Naive thymus-derived CD8-positive, alpha-beta T cell (primary cell): ENCODE measurements around the gene PTGIR. TPM values are rescaled to one million over a fixed set of nuclear protein-coding genes. Genes with fewer than 3 reads are reported as not detected.

Source experiments
- ATAC-seq, 2 donors: fragments of 150-1000 bp; cut with Tn5 transposase in 1 of 2; sonication (Bioruptor Pico), chemical (Tn5 transposase) in 1 of 2; 1 replicate in 1 of 2; 2 replicates in 1 of 2; pipeline ENCODE4 v1.10.0; 2021; ENCODE audit warnings: mild to moderate bottlenecking in 2 of 2, moderate library complexity in 2 of 2
- POLR2A ChIA-PET: fragments of 350-600 bp; sonication (Branson Sonifier 250); formaldehyde crosslinking; loops from one replicate; lab custom pipeline; 2021; ENCODE audit warnings: antibody characterized with exemption; lab: Charles Lee
- DNase-seq, 10 donors: peaks; one replicate each; pipeline versions ENCODE4 v3.0.0 to v3.0.0-alpha.2; 2020 to 2022
- H3K27ac Mint-ChIP-seq, 10 donors: one replicate each; pipeline ENCODE4 v1.8.0; 2020 to 2022; ENCODE audit warnings: mild to moderate bottlenecking in 10 of 10, mixed read lengths in 10 of 10, moderate library complexity in 4 of 10, inconsistent platforms in 1 of 10
- H3K27me3 Mint-ChIP-seq, 5 donors: one replicate each; pipeline ENCODE4 v1.8.0; 2021 to 2022; ENCODE audit warnings: mixed read lengths in 5 of 5
- H3K36me3 Mint-ChIP-seq, 3 donors: one replicate each; pipeline ENCODE4 v1.8.0; 2020 to 2022; ENCODE audit warnings: mixed read lengths in 3 of 3, mild to moderate bottlenecking in 2 of 3, inconsistent platforms in 1 of 3
- H3K4me1 Mint-ChIP-seq, 4 donors: one replicate each; pipeline ENCODE4 v1.8.0; 2021 to 2022; ENCODE audit warnings: mixed read lengths in 4 of 4
- H3K4me3 Mint-ChIP-seq, 10 donors: one replicate each; pipeline ENCODE4 v1.8.0; 2020 to 2022; ENCODE audit warnings: mild to moderate bottlenecking in 10 of 10, mixed read lengths in 10 of 10, moderate library complexity in 6 of 10, inconsistent platforms in 1 of 10
- H3K9me3 Mint-ChIP-seq, 9 donors: one replicate each; pipeline ENCODE4 v1.8.0; 2020 to 2022; ENCODE audit warnings: mixed read lengths in 9 of 9, mild to moderate bottlenecking in 3 of 9, inconsistent platforms in 1 of 9, moderate library complexity in 1 of 9
- polyA plus RNA-seq, 3 donors: library from polyadenylated mRNA; unstranded; fragments of 300-500 nt; fragmentation: Illumina TruSeq; gene quantifications; one replicate each; pipeline ENCODE4 v1.2.3, GENCODE V29; 2021
- total RNA-seq, 8 experiments: library from RNA in 2 of 8; stranded (reverse) in 2 of 8; gene quantifications; one replicate each; pipeline ENCODE4 v1.2.3 and lab custom pipeline; 2021 to 2026

Gene PTGIR
- total and polyA plus RNA-seq, 5 experiments from 2014 or later, result 0.12 to 2.8 (median 0.40) TPM; not detected in 1

GRCh38 chr19:46654621-46655152, 29.8 kb upstream of the PTGIR start:
- H3K9me3 Mint-ChIP-seq, result peaks cover 0 to 4% (median 0%) of the 10 kb centered on the region in 9 donors
- peaks cover 19 to 78% (median 37%) of the 10 kb centered on the region in 5 donors for H3K27me3 Mint-ChIP-seq
- H3K27ac Mint-ChIP-seq, result peak overlapping the region in 2 of 10 donors; percentile 1 to 37
- no peak overlapping the region for H3K4me3 Mint-ChIP-seq
- H3K4me1 Mint-ChIP-seq, result peaks cover 7 to 9% (median 8%) of the 10 kb centered on the region in 4 donors
- DNase-seq, result no peak
- no peak for ATAC-seq
- POLR2A ChIA-PET, result no interaction called here
- peaks cover 0 to 4% (median 3%) of the 10 kb centered on the region in 3 donors for H3K36me3 Mint-ChIP-seq

- Mint-ChIP-seq H3K9me3 (peaks cover 0 to 26% (median 0%) of the 10 kb centered on the region in 9 donors), H3K4me1 (peaks cover 8 to 13% (median 11%) of the 10 kb centered on the region in 4 donors), H3K36me3 (peaks cover 0 to 9% (median 7%) of the 10 kb centered on the region in 3 donors), H3K27ac (peak overlapping the region in 1 of 10 donors; percentile 15), H3K4me3 (peak overlapping the region in 5 of 10 donors; percentile 20 to 61 (median 38)), H3K27me3 (peaks cover 22 to 63% (median 41%) of the 10 kb centered on the region in 5 donors)
- POLR2A ChIA-PET, result no interaction called here
- ATAC-seq (no peak), DNase-seq (no peak)
These were observed 25.6 kb upstream of the PTGIR start for GRCh38 chr19:46650445-46650844.

- POLR2A ChIA-PET, result no interaction called here
- ATAC-seq (peak in 1 of 2 donors; percentile 21), DNase-seq (no peak)
- Mint-ChIP-seq H3K4me1 (peaks cover 6 to 13% (median 11%) of the 10 kb centered on the region in 4 donors), H3K4me3 (peak overlapping the region in 6 of 10 donors; percentile 31 to 64 (median 56)), H3K27ac (no peak overlapping the region), H3K36me3 (peaks cover 0 to 9% (median 7%) of the 10 kb centered on the region in 3 donors), H3K27me3 (peaks cover 19 to 53% (median 41%) of the 10 kb centered on the region in 5 donors), H3K9me3 (peaks cover 0 to 27% (median 0%) of the 10 kb centered on the region in 9 donors)
These were observed 24.4 kb upstream of the PTGIR start for GRCh38 chr19:46648961-46649960.

- H3K27ac Mint-ChIP-seq, result peak overlapping the region in 5 of 10 donors; percentile 25 to 82 (median 73)
- peaks cover 16 to 43% (median 37%) of the 10 kb centered on the region in 5 donors for H3K27me3 Mint-ChIP-seq
- POLR2A ChIA-PET, result interaction anchor here (1.0 to 1.5 kb wide), 2 partner anchors 9 to 13 kb away, joined by 4 to 14 read pairs; partner anchors contain the start of gene DACT3
- peak in 2 of 10 donors; percentile 38 to 41 for DNase-seq
- ATAC-seq, result peak; percentile 78 to 84
- peaks cover 6 to 13% (median 11%) of the 10 kb centered on the region in 4 donors for H3K4me1 Mint-ChIP-seq
- H3K4me3 Mint-ChIP-seq, result peak overlapping the region in 9 of 10 donors; percentile 37 to 85 (median 65)
- H3K9me3 Mint-ChIP-seq, result peaks cover 0 to 27% (median 0%) of the 10 kb centered on the region in 9 donors
- H3K36me3 Mint-ChIP-seq, result peaks cover 0 to 9% (median 7%) of the 10 kb centered on the region in 3 donors
These were observed 23.4 kb upstream of the PTGIR start for GRCh38 chr19:46648060-46648960.

GRCh38 chr19:46646402-46646801, 21.5 kb upstream of the PTGIR start:
- ATAC-seq (no peak), DNase-seq (no peak)
- H3K27me3 Mint-ChIP-seq, result peaks cover 16 to 38% (median 28%) of the 10 kb centered on the region in 5 donors
- POLR2A ChIA-PET, result no interaction called here
- H3K27ac Mint-ChIP-seq, result peak overlapping the region in 1 of 10 donors; percentile 17
- H3K4me1 Mint-ChIP-seq, result peaks cover 6 to 13% (median 11%) of the 10 kb centered on the region in 4 donors
- no peak overlapping the region for H3K4me3 Mint-ChIP-seq
- H3K36me3 Mint-ChIP-seq, result peaks cover 0 to 9% (median 7%) of the 10 kb centered on the region in 3 donors
- H3K9me3 Mint-ChIP-seq, result peaks cover 0 to 27% (median 0%) of the 10 kb centered on the region in 9 donors

GRCh38 chr19:46644720-46645119, 19.8 kb upstream of the PTGIR start:
- ATAC-seq (no peak), DNase-seq (no peak)
- peaks cover 9 to 26% (median 21%) of the 10 kb centered on the region in 5 donors for H3K27me3 Mint-ChIP-seq
- peaks cover 0 to 27% (median 0%) of the 10 kb centered on the region in 9 donors for H3K9me3 Mint-ChIP-seq
- H3K27ac Mint-ChIP-seq, result no peak overlapping the region
- peaks cover 0 to 9% (median 3%) of the 10 kb centered on the region in 3 donors for H3K36me3 Mint-ChIP-seq
- no peak overlapping the region for H3K4me3 Mint-ChIP-seq
- POLR2A ChIA-PET, result interaction anchor here (2.2 kb wide), 1 partner anchor 15 kb away, joined by 4 read pairs; no protein-coding TSS in a partner anchor
- H3K4me1 Mint-ChIP-seq, result peaks cover 7 to 15% (median 12%) of the 10 kb centered on the region in 4 donors

GRCh38 chr19:46640656-46641055, 15.8 kb upstream of the PTGIR start:
- DNase-seq (no peak), ATAC-seq (no peak)
- POLR2A ChIA-PET, result interaction anchor here (1.0 kb wide), 1 partner anchor 24 kb away, joined by 3 read pairs; no protein-coding TSS in a partner anchor
- no peak overlapping the region for H3K27ac Mint-ChIP-seq
- H3K9me3 Mint-ChIP-seq, result peaks cover 0 to 3% (median 0%) of the 10 kb centered on the region in 9 donors
- H3K27me3 Mint-ChIP-seq, result peaks cover under 1 to 9% (median 7%) of the 10 kb centered on the region in 5 donors
- peak overlapping the region in 5 of 10 donors; percentile 4 to 62 (median 44) for H3K4me3 Mint-ChIP-seq
- peaks cover 0 to 10% (median 6%) of the 10 kb centered on the region in 4 donors for H3K4me1 Mint-ChIP-seq
- peaks cover 0 to under 1% (median 0%) of the 10 kb centered on the region in 3 donors for H3K36me3 Mint-ChIP-seq

GRCh38 chr19:46639358-46640182, 14.7 kb upstream of the PTGIR start:
- peaks cover 0 to 9% (median 7%) of the 10 kb centered on the region in 5 donors for H3K27me3 Mint-ChIP-seq
- peak overlapping the region in 1 of 10 donors; percentile 31 for H3K27ac Mint-ChIP-seq

GRCh38 chr19:46637224-46637623, 12.3 kb upstream of the PTGIR start:
- H3K9me3 Mint-ChIP-seq, result no peaks in the 10 kb centered on the region
- ATAC-seq (no peak), DNase-seq (no peak)
- H3K36me3 Mint-ChIP-seq, result no peaks in the 10 kb centered on the region
- no peak overlapping the region for H3K4me3 Mint-ChIP-seq
- H3K27ac Mint-ChIP-seq, result no peak overlapping the region
- POLR2A ChIA-PET, result interaction anchor here (1.4 to 1.7 kb wide), 2 partner anchors 24 to 26 kb away, joined by 8 to 11 read pairs; partner anchors contain the start of gene DACT3
- peaks cover 13 to 33% (median 22%) of the 10 kb centered on the region in 4 donors for H3K4me1 Mint-ChIP-seq
- H3K27me3 Mint-ChIP-seq, result peaks cover 0 to 9% (median 6%) of the 10 kb centered on the region in 5 donors

More at GRCh38 chr19:46639358-46640182, 14.7 kb upstream of the PTGIR start:
- peak overlapping the region in 7 of 10 donors; percentile 26 to 72 (median 50) for H3K4me3 Mint-ChIP-seq
- H3K4me1 Mint-ChIP-seq, result peaks cover 0 to 16% (median 10%) of the 10 kb centered on the region in 4 donors
- ATAC-seq, result no peak
- no peaks in the 10 kb centered on the region for H3K9me3 Mint-ChIP-seq
- POLR2A ChIA-PET, result interaction anchor here (0.7 to 1.0 kb wide), 2 partner anchors 23 to 94 kb away, joined by 3 read pairs; no protein-coding TSS in a partner anchor
- no peaks in the 10 kb centered on the region for H3K36me3 Mint-ChIP-seq
- DNase-seq, result no peak

- Mint-ChIP-seq H3K36me3 (no peaks in the 10 kb centered on the region), H3K4me1 (peaks cover 13 to 33% (median 22%) of the 10 kb centered on the region in 4 donors)
- POLR2A ChIA-PET, result interaction anchor here (0.6 to 4.4 kb wide), 5 partner anchors 11 to 275 kb away, joined by 3 to 25 read pairs (median 8); partner anchors contain the start of genes DACT3 and PTGIR
These were observed 11.3 kb upstream of the PTGIR start, which contains the start of gene GNG8 for GRCh38 chr19:46635920-46636761. GNG8 (minus strand) TSS chr19:46636202; CDS start chr19:46634682, 1,520 bp downstream.

More at GRCh38 chr19:46635920-46636761, 11.3 kb upstream of the PTGIR start, which contains the start of gene GNG8:
- Mint-ChIP-seq H3K4me3 (peak within 1 kb of the TSS in 8 of 10 donors; percentile 27 to 71 (median 54)), H3K27me3 (peaks cover 0 to 9% (median 4%) of the 10 kb centered on the region in 5 donors), H3K9me3 (no peaks in the 10 kb centered on the region), H3K27ac (peak within 1 kb of the TSS in 7 of 10 donors; percentile 63 to 90 (median 80))
- ATAC-seq, result no peak
- peak in 3 of 10 donors; percentile 29 to 54 (median 45) for DNase-seq
